Measurements from ENCODE around the gene POU2F2.
A peak's percentile ranks its signal among the peaks of the same experiment; 100 is the strongest.

Gene POU2F2

GRCh38 chr19:42078538-42079275 is 53.5 kb downstream of the POU2F2 start:
- no peak for DNase-seq

GRCh38 chr19:42078058-42078457 is 54.2 kb downstream of the POU2F2 start:
- no peak for DNase-seq

GRCh38 chr19:42076380-42076944 is 55.8 kb downstream of the POU2F2 start:
- no peak for DNase-seq

GRCh38 chr19:42075616-42076379 is 56.4 kb downstream of the POU2F2 start, which contains the start of gene ZNF574:
ZNF574 (plus strand) TSS chr19:42076166; CDS start chr19:42078607, 2,441 bp downstream.
- DNase-seq: peak; percentile 99

GRCh38 chr19:42075364-42075615 is 57.0 kb downstream of the POU2F2 start:
- DNase-seq: no peak

GRCh38 chr19:42074513-42075363 is 57.5 kb downstream of the POU2F2 start:
- no peak for DNase-seq

- no peak for DNase-seq
Observed at GRCh38 chr19:42071247-42071646, 61.0 kb downstream of the POU2F2 start.

- DNase-seq: peak; percentile 32
Observed at GRCh38 chr19:42069619-42070351, 62.5 kb downstream of the POU2F2 start, which contains the start of gene GRIK5. GRIK5 (minus strand) TSS chr19:42070206; CDS start chr19:42065770, 4,436 bp downstream.

GRCh38 chr19:42068756-42069571 is 63.3 kb downstream of the POU2F2 start:
- DNase-seq: no peak

GRCh38 chr19:42068361-42068755 is 63.9 kb downstream of the POU2F2 start:
- DNase-seq: no peak

GRCh38 chr19:42067315-42067888 is 64.8 kb downstream of the POU2F2 start:
- DNase-seq: no peak

GRCh38 chr19:42066075-42066754 is 66.0 kb downstream of the POU2F2 start:
- DNase-seq: no peak

- DNase-seq: no peak
Observed at GRCh38 chr19:42065511-42065910, 66.7 kb downstream of the POU2F2 start.

GRCh38 chr19:42065051-42065450 is 67.2 kb downstream of the POU2F2 start:
- DNase-seq: no peak

GRCh38 chr19:42064432-42064831 is 67.8 kb downstream of the POU2F2 start:
- no peak for DNase-seq

- no peak for DNase-seq
Observed at GRCh38 chr19:42062381-42062780, 69.9 kb downstream of the POU2F2 start.

- DNase-seq: no peak
Observed at GRCh38 chr19:42060117-42060516, 72.1 kb downstream of the POU2F2 start.

GRCh38 chr19:42059196-42059595 is 73.0 kb downstream of the POU2F2 start:
- no peak for DNase-seq

- DNase-seq: no peak
Observed at GRCh38 chr19:42057846-42058245, 74.4 kb downstream of the POU2F2 start.

GRCh38 chr19:42054205-42054604 is 78.0 kb downstream of the POU2F2 start:
- no peak for DNase-seq
